Suprapubic skin (tissue), 3 donors: Measurements from ENCODE around the gene ASGR1.

Experiments
- POLR2AphosphoS5 ChIP-seq, 3 donors: sonication (generic); formaldehyde crosslinking; IDR thresholded peaks; one replicate each; pipeline ENCODE4 v1.6.1; 2017; ENCODE audit warnings: antibody characterized with exemption in 3 of 3
- TF ChIP-seq, protein P1 (sequence below), 2 donors: fragments of 200-600 bp in 1 of 2; fragments of 450-650 bp in 1 of 2; sonication (generic) in 1 of 2; IDR thresholded peaks; one replicate each; pipeline ENCODE4 v1.5.1; 2016 to 2019; ENCODE audit warnings: antibody characterized with exemption in 2 of 2, mild to moderate bottlenecking in 1 of 2, moderate library complexity in 1 of 2

DNA sequence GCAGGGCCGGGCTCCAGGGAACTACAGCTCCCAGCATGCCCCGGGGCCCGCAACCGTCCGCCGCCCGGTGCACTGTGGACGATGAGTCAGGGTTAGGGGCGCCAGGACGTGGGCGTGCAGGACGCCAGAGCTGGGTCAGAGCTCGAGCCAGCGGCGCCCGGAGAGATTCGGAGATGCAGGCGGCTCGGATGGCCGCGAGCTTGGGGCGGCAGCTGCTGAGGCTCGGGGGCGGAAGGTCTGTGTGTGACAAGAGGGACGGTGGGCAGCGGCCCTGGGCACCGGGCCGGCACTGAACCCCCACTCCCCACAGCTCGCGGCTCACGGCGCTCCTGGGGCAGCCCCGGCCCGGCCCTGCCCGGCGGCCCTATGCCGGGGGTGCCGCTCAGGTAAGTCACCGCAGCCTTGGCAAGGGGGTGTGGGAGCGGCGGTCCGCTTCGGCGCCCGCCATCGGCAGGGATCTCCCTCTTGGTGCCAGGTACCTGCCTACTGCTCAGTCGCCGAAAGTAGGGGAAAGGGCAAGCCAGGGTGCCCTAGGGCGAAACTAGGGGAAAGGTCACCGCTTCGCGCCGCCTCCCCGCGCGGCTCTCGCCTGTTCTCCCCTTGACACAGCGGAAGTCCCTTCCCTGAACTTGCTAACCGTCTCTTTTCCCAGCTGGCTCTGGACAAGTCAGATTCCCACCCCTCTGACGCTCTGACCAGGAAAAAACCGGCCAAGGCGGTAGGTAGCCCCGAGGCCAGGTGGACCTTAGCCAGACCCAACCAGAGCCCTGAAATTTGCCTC lies 40.8 kb upstream of the ASGR1 start, which contains the start of the genes ACADVL and DLG4:
- TF ChIP-seq POLR2AphosphoS5 (IDR thresholded peaks at IDR 0.05): peak in 1 of 3 donors; percentile 14
- TF ChIP-seq, protein P1, sequence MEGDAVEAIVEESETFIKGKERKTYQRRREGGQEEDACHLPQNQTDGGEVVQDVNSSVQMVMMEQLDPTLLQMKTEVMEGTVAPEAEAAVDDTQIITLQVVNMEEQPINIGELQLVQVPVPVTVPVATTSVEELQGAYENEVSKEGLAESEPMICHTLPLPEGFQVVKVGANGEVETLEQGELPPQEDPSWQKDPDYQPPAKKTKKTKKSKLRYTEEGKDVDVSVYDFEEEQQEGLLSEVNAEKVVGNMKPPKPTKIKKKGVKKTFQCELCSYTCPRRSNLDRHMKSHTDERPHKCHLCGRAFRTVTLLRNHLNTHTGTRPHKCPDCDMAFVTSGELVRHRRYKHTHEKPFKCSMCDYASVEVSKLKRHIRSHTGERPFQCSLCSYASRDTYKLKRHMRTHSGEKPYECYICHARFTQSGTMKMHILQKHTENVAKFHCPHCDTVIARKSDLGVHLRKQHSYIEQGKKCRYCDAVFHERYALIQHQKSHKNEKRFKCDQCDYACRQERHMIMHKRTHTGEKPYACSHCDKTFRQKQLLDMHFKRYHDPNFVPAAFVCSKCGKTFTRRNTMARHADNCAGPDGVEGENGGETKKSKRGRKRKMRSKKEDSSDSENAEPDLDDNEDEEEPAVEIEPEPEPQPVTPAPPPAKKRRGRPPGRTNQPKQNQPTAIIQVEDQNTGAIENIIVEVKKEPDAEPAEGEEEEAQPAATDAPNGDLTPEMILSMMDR (IDR thresholded peaks at IDR 0.05): no peak
